NCI-H2227 (cell line): ENCODE measurements around the gene BEND6.
A peak's percentile ranks its signal among the peaks of the same experiment; 100 is the strongest.

Source experiments
- DNase-seq: peaks from one replicate; lab custom pipeline; 2025; ENCODE audit not compliant: unreplicated experiment; lab: John Stamatoyannopoulos, UW

The BEND6 gene, protein sequence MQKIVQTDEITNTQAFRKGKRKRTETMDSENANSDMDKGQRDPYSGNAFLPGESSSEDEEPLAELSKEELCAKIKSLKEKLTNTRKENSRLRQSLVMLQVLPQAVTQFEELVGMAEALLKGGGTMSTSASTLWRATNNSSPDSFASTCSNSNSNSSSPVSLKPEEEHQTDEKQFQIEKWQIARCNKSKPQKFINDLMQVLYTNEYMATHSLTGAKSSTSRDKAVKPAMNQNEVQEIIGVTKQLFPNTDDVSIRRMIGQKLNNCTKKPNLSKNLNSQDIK

GRCh38 chr6:56954403-56955170 lies at the start of gene BEND6:
BEND6 (plus strand) TSS chr6:56955107; CDS start chr6:56981811, 26,704 bp downstream.
- DNase-seq, result peak; percentile 88

- DNase-seq, result no peak
These were observed 49.5 kb upstream of the BEND6 start for GRCh38 chr6:56905378-56905777.

DNA sequence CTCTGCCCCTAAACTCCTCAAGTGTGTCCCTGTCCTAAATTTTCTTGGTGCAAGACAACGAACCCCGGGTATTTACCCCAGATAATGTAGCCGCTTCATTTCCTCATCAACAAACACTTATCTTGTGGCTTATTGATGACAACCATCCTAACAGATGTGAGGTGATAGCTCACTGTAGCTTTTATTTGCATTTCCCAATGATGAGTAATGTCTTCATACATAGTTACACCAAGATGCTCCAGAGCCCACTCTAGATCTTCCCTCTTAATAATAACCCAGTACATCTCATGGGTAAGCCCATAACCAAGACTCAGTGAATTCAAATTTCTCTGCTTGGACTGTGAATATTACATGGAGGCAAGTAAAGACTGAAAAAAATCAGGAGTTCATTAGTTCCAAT lies 48.2 kb upstream of the BEND6 start:
- DNase-seq, result no peak

- DNase-seq, result no peak
These were observed 45.6 kb upstream of the BEND6 start for GRCh38 chr6:56909115-56909907.

DNA sequence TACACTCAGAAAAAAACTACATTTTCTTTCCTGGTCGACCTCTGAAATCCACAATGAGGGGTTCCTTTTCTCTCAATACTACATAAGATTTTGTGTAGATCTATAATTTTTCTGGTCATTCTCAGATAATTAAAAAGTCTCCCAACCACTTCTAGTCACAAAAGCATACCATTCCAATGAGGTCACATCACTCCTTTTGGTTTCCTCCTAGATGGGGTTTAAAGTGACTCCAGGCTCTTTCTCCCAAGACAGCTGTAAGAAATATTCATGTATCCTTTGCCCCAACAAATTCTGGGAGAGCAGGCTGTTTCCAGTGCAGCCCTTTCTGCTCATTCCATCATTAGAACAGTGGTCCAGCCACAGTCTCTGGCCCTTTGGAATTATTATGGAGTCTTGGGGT lies 43.1 kb upstream of the BEND6 start:
- no peak for DNase-seq

DNA sequence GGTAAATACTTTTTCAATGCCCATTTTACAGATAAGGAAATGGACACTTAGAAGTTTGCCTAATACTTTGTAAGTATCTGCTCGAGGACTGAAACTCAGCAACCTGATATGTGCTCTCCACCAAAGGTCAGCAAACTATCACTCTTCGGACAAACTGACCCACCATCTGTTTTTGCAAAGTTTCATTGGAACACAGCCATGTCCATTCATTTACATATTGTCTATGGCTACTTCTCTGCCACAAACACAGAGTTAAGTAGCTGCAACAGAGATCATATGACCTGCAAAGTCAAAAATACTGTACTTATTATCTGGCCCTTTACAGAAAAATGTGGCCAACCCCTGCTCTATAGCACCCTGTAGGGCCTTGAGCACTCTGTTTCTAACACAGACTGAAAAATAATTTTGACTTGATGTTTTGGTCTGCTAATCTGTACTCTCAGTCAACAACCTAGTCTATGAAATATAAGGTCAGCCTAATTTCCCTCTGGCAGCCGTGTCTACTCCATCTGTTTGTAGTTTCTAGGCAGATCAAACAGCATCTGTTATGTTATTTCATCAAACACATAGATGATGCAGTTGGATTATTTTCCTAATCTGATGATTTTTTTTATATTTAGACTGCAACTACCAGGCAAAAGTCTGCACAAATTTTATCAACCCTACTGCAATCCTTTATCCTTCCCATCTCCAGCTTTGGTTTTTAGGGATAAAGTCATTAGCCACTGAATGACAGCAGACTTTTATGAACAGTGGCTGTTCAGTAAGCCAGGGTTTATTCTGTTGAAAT lies 41.4 kb upstream of the BEND6 start:
- no peak for DNase-seq

DNA sequence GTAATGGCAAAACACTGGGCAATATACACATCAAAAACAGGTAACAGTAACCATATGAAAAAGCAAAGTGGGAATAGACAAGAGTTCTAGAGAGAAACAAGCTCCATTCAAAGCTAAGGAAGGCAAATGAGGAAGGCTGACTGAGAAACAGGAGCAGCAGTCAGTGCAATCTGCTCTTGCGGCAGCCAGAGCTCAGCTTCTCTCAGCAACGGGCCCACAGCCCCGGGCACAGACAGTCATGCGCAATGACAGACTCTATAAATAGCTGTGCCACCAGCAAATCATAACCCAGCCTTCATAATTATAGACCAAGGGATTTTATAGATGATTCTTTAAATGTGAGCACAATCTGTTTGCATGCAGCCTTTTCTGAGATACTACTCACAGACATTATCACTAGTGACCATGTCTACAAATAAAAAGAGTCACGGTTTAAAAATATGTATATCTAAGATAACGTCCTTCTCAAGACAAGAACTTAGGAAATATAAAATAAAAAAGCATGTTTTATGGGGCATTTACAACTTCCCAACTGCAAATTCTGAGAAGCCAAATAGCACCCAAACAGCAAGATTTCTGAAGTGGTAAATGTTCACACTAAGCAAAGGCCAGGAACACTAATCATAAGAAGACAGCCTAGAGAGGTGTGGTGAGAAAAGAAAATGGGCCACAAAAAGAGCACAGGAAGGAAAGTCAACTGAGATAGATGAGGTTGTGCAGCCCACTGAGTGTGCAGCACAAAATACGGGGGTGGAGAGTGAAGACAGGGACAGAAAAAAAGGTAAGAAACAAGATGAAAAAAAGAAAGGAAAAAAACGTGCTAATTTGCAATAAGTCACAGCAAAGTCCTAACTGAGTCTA lies 39.9 kb upstream of the BEND6 start:
- peak; percentile 75 for DNase-seq

DNA sequence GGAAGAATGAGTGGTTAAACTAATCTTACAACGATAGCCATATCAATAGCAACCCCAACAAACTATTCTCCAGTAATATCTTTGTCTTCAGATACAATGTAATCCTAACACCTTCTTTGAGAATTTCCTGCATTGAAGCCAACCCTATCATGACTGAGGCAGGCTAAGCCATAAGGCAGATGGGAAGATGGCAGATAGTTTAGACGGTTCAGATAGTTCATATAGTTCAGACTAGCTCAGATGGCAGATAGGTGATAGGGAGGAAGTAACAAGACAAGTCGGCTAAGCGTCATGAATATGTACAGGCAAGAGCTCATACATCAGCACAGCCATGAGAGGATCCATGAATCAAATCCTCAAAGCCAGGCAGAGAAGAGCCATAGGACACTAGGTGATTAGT lies 39.1 kb upstream of the BEND6 start:
- no peak for DNase-seq

- no peak for DNase-seq
These were observed 37.9 kb upstream of the BEND6 start for GRCh38 chr6:56916849-56917551.

DNA sequence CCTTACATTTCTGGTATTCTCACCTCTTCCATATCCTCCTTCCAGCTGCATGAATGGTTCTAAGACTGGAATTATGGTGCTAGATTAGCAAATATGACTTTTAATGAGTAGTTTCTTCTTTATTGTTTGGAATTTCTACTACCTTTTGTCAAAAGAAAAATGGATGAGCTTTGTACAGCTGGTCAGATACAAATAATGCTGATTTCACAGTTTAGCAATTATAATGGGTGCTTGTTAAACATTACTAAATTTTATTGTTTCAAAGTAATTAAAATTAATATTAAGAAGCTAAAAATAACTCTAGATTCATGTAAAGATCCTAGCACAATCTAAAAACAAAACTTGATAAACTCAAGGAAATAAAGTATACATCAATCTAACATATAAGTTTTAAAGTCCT lies 32.3 kb upstream of the BEND6 start:
- DNase-seq, result no peak

GRCh38 chr6:56923565-56923964 lies 31.3 kb upstream of the BEND6 start:
- no peak for DNase-seq

DNA sequence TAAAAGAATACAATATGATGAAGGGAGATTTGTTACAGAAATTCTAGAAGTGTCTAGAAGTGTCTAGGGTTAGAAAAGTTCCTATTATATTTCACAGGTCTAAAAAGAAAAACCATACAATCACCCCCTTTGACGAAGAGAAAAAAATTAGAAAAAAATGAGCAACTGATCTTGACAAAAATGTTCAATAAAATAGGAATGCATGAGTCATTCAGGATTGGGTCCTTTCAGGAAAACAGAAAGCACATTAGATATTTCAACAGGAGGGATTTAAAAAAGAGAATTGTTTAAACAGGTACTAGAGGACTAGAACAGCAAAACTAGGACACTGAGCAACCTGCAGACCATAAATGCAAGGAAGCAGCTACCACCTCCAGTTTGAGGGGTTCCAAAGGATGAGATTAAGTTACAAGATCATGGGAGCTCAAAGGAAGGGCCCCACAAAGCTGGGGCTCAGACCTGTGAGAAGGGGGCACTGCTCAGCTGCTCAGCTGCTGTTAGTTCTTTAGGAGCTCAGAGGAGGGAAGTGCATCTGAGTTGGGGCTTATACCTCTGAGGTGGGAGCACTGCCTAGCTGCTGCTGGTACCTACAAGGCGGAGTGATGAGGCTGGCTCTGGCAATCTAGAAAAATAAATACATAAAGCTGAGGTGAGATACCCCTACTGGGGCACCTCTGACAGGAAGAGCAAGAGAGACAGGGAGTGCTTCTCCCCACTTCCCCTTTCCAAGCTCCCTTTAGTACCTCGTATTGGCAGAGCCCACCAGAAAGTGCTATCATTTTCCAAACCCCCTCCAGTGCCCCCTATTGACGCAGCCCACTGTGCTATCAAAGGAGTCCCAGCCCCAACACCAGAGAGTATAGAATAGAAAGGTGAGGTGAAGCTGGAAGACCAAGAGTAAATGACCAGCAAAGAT lies 27.1 kb upstream of the BEND6 start:
- DNase-seq, result no peak

DNA sequence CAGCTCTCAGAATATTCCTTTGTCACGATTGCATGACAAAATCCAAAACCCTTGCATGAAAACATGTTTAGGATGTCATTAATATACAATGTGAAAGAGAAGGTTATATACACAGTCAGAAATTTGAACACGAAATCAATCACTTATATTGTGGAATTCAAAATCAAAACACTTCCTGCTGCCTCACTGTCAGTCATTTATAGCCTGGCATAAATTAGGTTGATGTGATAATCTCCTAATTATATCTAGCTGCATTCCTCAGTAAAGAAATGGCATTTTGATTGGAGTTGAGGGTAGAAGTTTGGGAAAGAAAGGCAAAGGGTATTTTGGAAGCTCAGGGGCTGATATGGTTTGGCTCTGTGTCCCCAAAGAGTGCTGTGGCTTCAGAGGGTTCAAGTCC lies 24.1 kb upstream of the BEND6 start:
- DNase-seq, result no peak

GRCh38 chr6:56932910-56933477 lies 21.9 kb upstream of the BEND6 start:
- no peak for DNase-seq

DNA sequence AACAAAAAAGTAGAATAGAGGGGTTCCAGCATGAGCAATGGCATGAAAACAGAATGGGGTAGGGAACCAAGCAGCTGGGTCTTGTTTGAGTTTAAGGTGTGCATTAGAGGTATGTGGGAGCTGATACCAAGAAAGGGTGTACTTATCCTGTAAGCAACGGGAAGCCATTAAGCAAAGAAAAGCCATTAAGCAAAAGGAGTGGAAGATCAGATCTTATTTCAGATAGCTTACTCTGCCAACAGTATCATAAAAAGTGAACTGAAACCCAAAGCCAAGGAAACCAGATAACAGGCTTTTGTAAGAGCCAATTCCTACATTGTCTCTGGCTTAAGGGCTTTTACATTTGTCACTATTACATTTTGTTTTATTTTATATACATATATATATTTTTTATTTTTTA lies 21.3 kb upstream of the BEND6 start:
- DNase-seq, result no peak

DNA sequence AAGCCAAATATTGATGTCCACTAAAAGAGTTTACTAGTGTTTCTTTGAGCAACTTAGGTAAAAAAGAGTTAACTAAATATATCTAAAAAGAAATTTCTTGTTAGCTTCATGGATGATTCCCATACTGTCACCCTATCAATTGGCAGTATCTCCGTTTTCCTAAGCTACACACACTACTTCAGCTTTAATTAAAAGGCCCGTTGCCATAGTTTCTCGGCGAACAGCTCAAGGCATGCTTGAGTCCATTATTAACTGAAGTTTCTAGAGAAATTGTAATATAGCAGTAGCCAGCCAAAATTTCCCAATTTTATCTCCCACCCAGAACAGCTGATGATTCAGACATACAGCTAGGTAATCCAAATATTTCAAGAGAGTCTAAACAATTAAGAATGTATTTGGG lies 20.0 kb upstream of the BEND6 start:
- DNase-seq, result peak; percentile 7

DNA sequence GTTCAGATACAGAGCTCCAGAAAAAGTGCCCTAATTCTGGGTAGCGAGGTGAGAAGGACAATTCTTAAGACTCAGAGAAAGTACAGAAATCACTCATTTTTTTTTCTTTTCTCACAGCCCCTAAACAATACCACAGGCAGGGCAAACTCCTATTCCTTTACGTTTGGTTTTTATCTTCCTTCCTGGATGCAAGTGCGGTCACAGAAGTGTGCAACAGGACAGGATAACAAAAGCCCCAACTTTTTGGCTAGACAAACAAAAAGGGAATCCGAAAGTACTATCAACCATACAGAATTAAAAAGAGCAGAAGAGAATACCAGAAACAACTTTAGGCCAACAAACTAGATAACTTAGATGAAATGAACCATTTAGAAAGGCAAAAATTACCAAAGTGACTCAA lies 18.4 kb upstream of the BEND6 start:
- DNase-seq, result no peak

DNA sequence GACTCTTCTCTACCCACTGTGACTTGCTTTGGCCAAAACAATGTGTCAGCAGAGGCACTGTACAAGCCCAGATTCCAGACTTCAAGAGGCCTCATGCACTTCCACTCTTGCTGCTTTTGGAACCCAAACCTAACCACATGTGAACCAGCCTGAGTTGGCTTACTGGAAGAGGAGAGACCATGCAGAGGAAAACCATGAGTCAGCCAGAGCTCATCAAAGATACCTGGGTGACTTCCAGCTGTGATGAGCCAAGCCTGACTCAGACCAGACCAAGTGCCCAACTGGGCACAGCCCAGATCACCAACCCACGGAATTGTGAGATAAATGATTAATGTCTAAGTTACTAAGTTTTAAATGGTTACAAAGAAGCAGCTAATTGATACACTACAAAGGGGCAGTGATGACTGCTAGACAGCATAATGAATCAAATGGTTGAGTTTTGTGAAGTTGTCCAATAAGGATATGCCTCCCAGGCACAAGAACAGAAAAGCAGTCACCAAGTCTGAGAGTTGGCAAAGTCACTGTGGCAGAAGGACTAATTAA lies 16.2 kb upstream of the BEND6 start:
- no peak for DNase-seq
